Neuronal stem cell (in vitro differentiated cells): Measurements from ENCODE around the gene TCF7.

ENCODE experiments used
- DNase-seq: peaks from one replicate; pipeline ENCODE4 v3.0.0-alpha.2; 2013; ENCODE audit warnings: low spot score
- H2AFZ ChIP-seq: one replicate; pipeline ENCODE4 v1.6.1; 2013; ENCODE audit warnings: mild to moderate bottlenecking, low read length, inconsistent platforms
- H2AK5ac ChIP-seq: 2 replicates; pipeline ENCODE4 v1.6.1; 2013; ENCODE audit warnings: low read depth, mild to moderate bottlenecking, inconsistent platforms, low read length, moderate library complexity, mixed read lengths
- H2BK120ac ChIP-seq: 2 replicates; pipeline ENCODE4 v1.6.1; 2013; ENCODE audit warnings: low read depth, mild to moderate bottlenecking, inconsistent platforms, low read length, moderate library complexity, mixed read lengths
- H2BK12ac ChIP-seq: one replicate; pipeline ENCODE4 v1.6.1; 2013; ENCODE audit warnings: low read length, inconsistent platforms
- H2BK15ac ChIP-seq: 2 replicates; pipeline ENCODE4 v1.6.1; 2013; ENCODE audit warnings: mild to moderate bottlenecking, low read length, inconsistent platforms, mixed read lengths
- H2BK5ac ChIP-seq: one replicate; pipeline ENCODE4 v1.6.1; 2013; ENCODE audit warnings: inconsistent platforms, mild to moderate bottlenecking, low read length, moderate library complexity
- H3K14ac ChIP-seq: one replicate; pipeline ENCODE4 v1.6.1; 2013; ENCODE audit warnings: low read length, inconsistent platforms
- H3K18ac ChIP-seq: 2 replicates; pipeline ENCODE4 v1.6.1; 2013; ENCODE audit warnings: low read length, inconsistent platforms
- H3K23ac ChIP-seq: 2 replicates; pipeline ENCODE4 v1.6.1; 2013; ENCODE audit warnings: low read depth, mild to moderate bottlenecking, mixed read lengths, low read length, inconsistent platforms; ENCODE audit not compliant: poor library complexity
- H3K27ac ChIP-seq: replicated peaks from 3 replicates; pipeline ENCODE4 v1.5.1; 2013; ENCODE audit warnings: low read length, inconsistent platforms
- H3K27me3 ChIP-seq, 3 experiments: 2 replicates each; pipeline ENCODE4 v1.6.1; 2013; ENCODE audit warnings: low read length in 3 of 3, mild to moderate bottlenecking in 2 of 3, inconsistent platforms in 1 of 3, low read depth in 1 of 3, mixed read lengths in 1 of 3, moderate library complexity in 1 of 3; ENCODE audit not compliant: control insufficient read depth in 3 of 3, insufficient read depth in 3 of 3
- H3K36me3 ChIP-seq, 2 donors: replicated peaks in 1 of 2; 2 replicates each; pipeline ENCODE4 v1.6.1; 2013; ENCODE audit warnings: low read length in 2 of 2; ENCODE audit not compliant: control insufficient read depth in 2 of 2, insufficient read depth in 2 of 2
- H3K4ac ChIP-seq: 2 replicates; pipeline ENCODE4 v1.6.1; 2013; ENCODE audit warnings: inconsistent platforms, mild to moderate bottlenecking, low read length, moderate library complexity
- H3K4me1 ChIP-seq, 2 donors: 1 replicate in 1 of 2; 2 replicates in 1 of 2; pipeline ENCODE4 v1.6.1; 2013; ENCODE audit warnings: low read length in 2 of 2, low read depth in 1 of 2; ENCODE audit not compliant: control insufficient read depth in 2 of 2, insufficient read depth in 1 of 2
- H3K4me2 ChIP-seq: one replicate; pipeline ENCODE4 v1.6.1; 2013; ENCODE audit warnings: mild to moderate bottlenecking, low read length, inconsistent platforms; ENCODE audit not compliant: insufficient read depth, poor library complexity, severe bottlenecking
- H3K4me3 ChIP-seq, 2 donors: 2 replicates each; pipeline ENCODE4 v1.5.1; 2013; ENCODE audit warnings: low read length in 2 of 2, mild to moderate bottlenecking in 2 of 2, inconsistent platforms in 1 of 2, moderate library complexity in 1 of 2
- H3K79me1 ChIP-seq: one replicate; pipeline ENCODE4 v1.6.1; 2013; ENCODE audit warnings: low read depth, mild to moderate bottlenecking, inconsistent platforms, low read length, moderate library complexity
- H3K9ac ChIP-seq: one replicate; pipeline ENCODE4 v1.6.1; 2013; ENCODE audit warnings: mild to moderate bottlenecking, low read depth, low read length, inconsistent platforms; ENCODE audit not compliant: poor library complexity
- H3K9me3 ChIP-seq, 2 donors: replicated peaks in 1 of 2; 2 replicates each; pipeline versions ENCODE3 to v1.6.1; 2013; ENCODE audit warnings: low read length in 2 of 2, mild to moderate bottlenecking in 2 of 2, inconsistent platforms in 1 of 2, low read depth in 1 of 2, mixed read lengths in 1 of 2, moderate library complexity in 1 of 2; ENCODE audit not compliant: control insufficient read depth in 2 of 2, insufficient read depth in 1 of 2
- H4K8ac ChIP-seq: one replicate; pipeline ENCODE4 v1.6.1; 2013; ENCODE audit warnings: low read depth, mild to moderate bottlenecking, inconsistent platforms, low read length, moderate library complexity
- H4K91ac ChIP-seq: one replicate; pipeline ENCODE4 v1.6.1; 2013; ENCODE audit warnings: low read length, low read depth, mild to moderate bottlenecking, inconsistent platforms; ENCODE audit not compliant: poor library complexity
- WGBS, 2 donors: extraction: QIAGEN DNeasy Blood & Tissue Kit; methylation state at CpG; one replicate each; pipeline ENCODE4 v1.1.7; 2013; ENCODE audit warnings: missing lambda C conversion rate in 2 of 2, mixed read lengths in 1 of 2; ENCODE audit not compliant: insufficient read length in 2 of 2, insufficient replicate concordance in 1 of 2; ENCODE audit errors: extremely low coverage in 2 of 2; 5-methylcytosine and 5-hydroxymethylcytosine counted together

TCF7 gene

GRCh38 chr5:134131578-134132350 lies 17.3 kb downstream of the TCF7 start:
- H2AK5ac ChIP-seq: no peak overlapping the region
- H3K23ac ChIP-seq: no peak overlapping the region
- no peaks in the 10 kb centered on the region for H3K27me3 ChIP-seq
- no peak for DNase-seq
- no peak overlapping the region for H2AFZ ChIP-seq
- H3K9me3 ChIP-seq: no peaks in the 10 kb centered on the region
- no peak overlapping the region for H2BK12ac ChIP-seq
- no peak overlapping the region for H3K4ac ChIP-seq
- no peak overlapping the region for H2BK120ac ChIP-seq
- H3K4me3 ChIP-seq: no peak overlapping the region
- no peak overlapping the region for H3K4me2 ChIP-seq
- H3K4me1 ChIP-seq: no peaks in the 10 kb centered on the region
- H3K9ac ChIP-seq: no peak overlapping the region
- no peak overlapping the region for H3K27ac ChIP-seq
- no peak overlapping the region for H4K91ac ChIP-seq
- no peak overlapping the region for H2BK15ac ChIP-seq
- H2BK5ac ChIP-seq: no peak overlapping the region
- H3K18ac ChIP-seq: no peak overlapping the region
- peaks cover 33 to 75% of the 10 kb centered on the region in 2 donors for H3K36me3 ChIP-seq
- no peak overlapping the region for H3K14ac ChIP-seq
- peaks cover 3% of the 10 kb centered on the region for H3K79me1 ChIP-seq
- WGBS, 2 donors: no CpG with 5 or more reads among the region's 7 CpGs
- H4K8ac ChIP-seq: no peak overlapping the region

- DNase-seq: no peak
These were observed 18.1 kb downstream of the TCF7 start for GRCh38 chr5:134132372-134133187.

GRCh38 chr5:134133188-134133994 lies 18.9 kb downstream of the TCF7 start:
- DNase-seq: no peak
- no CpG with 5 or more reads among the region's 9 CpGs for WGBS, 2 donors
- H3K36me3 ChIP-seq: peaks cover 31 to 80% of the 10 kb centered on the region in 2 donors
- no peaks in the 10 kb centered on the region for H3K4me1 ChIP-seq
- peak overlapping the region; percentile 69 for H3K23ac ChIP-seq
- no peak overlapping the region for H2BK120ac ChIP-seq
- H3K4me3 ChIP-seq: no peak overlapping the region
- H4K8ac ChIP-seq: no peak overlapping the region
- H3K27ac ChIP-seq: no peak overlapping the region
- no peak overlapping the region for H4K91ac ChIP-seq
- H3K27me3 ChIP-seq: no peaks in the 10 kb centered on the region
- no peak overlapping the region for H2AK5ac ChIP-seq
- no peak overlapping the region for H3K14ac ChIP-seq
- H3K18ac ChIP-seq: peak overlapping the region; percentile 51
- H2AFZ ChIP-seq: no peak overlapping the region
- no peak overlapping the region for H2BK12ac ChIP-seq
- no peaks in the 10 kb centered on the region for H3K9me3 ChIP-seq
- H2BK5ac ChIP-seq: peak overlapping the region; percentile 17
- H2BK15ac ChIP-seq: no peak overlapping the region
- H3K4ac ChIP-seq: no peak overlapping the region
- H3K4me2 ChIP-seq: no peak overlapping the region
- H3K9ac ChIP-seq: peak overlapping the region; percentile 66
- peaks cover 4% of the 10 kb centered on the region for H3K79me1 ChIP-seq

More at GRCh38 chr5:134132372-134133187, 18.1 kb downstream of the TCF7 start:
- WGBS, 2 donors: no CpG with 5 or more reads among the region's 16 CpGs
- H3K4ac ChIP-seq: no peak overlapping the region
- no peak overlapping the region for H3K27ac ChIP-seq
- H3K9me3 ChIP-seq: no peaks in the 10 kb centered on the region
- H3K4me1 ChIP-seq: no peaks in the 10 kb centered on the region
- H2BK15ac ChIP-seq: no peak overlapping the region
- no peak overlapping the region for H3K4me2 ChIP-seq
- no peaks in the 10 kb centered on the region for H3K27me3 ChIP-seq
- H3K79me1 ChIP-seq: peaks cover 3% of the 10 kb centered on the region
- no peak overlapping the region for H4K8ac ChIP-seq
- H3K14ac ChIP-seq: no peak overlapping the region
- no peak overlapping the region for H3K18ac ChIP-seq
- no peak overlapping the region for H2BK5ac ChIP-seq
- no peak overlapping the region for H2BK120ac ChIP-seq
- peak overlapping the region; percentile 0 for H3K23ac ChIP-seq
- no peak overlapping the region for H2AFZ ChIP-seq
- H2AK5ac ChIP-seq: no peak overlapping the region
- H3K9ac ChIP-seq: peak overlapping the region; percentile 50
- no peak overlapping the region for H3K4me3 ChIP-seq
- peaks cover 32 to 76% of the 10 kb centered on the region in 2 donors for H3K36me3 ChIP-seq
- H2BK12ac ChIP-seq: no peak overlapping the region
- H4K91ac ChIP-seq: no peak overlapping the region
